HG02970 (cell line): ENCODE measurements around the gene PTRHD1.
"Not testable (repeated sequence)": the region's sequence is repeated elsewhere in the genome, so short reads cannot be mapped to it uniquely, and the experiment has no call there.

ENCODE experiments used
- ATAC-seq: cut with Tn5 transposase; IDR thresholded peaks from one replicate; pipeline ENCODE4 v1.9.1; 2021; ENCODE audit warnings: mild to moderate bottlenecking, moderate library complexity, moderate number of reproducible peaks; ENCODE audit not compliant: unreplicated experiment, low FRiP score

PTRHD1 gene

GRCh38 chr2:24792874-24793760, at the start of gene PTRHD1, which contains the start of gene CENPO:
PTRHD1 (minus strand) TSS chr2:24793391; CDS start chr2:24793377, 14 bp downstream.
CENPO (plus strand) TSS chr2:24793425; CDS start chr2:24793920, 495 bp downstream.
- peak; percentile 89 for ATAC-seq

DNA sequence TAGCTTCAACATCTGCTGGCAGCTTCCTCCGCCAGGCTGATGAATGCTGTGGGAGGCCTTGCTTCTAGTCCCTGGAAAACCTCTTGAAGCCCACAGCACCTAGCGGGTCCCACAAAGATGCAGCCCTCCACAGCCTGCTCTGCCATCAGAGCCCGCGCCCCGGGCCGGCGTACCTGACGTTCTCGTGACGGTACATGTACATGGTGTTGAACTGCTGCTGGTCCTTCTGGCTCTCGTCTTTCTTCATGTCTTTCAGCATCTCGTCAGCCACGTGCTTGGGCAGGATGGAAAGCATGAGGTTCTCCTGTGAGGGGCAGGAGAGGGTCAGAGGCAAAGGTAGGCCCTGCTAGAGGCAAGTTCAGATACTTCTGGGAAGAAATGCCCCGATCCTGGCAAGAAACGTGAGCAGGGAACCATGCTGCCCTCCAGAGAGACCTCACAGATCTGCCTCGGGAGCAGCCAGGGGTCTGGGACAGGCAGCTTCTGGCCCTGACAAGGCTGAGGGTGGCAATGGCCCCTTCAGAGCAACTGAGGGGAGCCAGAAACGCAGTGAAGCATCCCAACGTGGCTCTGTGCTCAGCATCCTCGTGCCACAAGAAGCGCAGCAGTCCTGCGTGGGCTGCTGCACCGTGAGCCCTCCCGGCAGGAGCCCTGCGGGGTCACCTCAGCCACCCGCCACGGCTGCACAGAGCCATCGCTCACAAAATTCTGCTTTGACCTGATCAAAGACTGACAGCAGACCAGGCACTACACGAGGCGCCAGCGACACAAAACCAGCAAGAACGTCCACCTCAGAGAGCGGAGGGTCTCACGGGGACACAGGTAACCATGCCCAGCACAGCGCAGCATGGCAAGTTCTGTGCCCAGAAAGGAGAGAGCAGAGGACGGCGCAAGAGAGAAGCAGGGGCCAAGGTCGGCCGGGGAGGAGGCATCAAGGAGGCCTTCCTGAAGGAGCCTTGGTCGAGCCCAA, 49.2 kb upstream of the PTRHD1 start:
- ATAC-seq: no peak

DNA sequence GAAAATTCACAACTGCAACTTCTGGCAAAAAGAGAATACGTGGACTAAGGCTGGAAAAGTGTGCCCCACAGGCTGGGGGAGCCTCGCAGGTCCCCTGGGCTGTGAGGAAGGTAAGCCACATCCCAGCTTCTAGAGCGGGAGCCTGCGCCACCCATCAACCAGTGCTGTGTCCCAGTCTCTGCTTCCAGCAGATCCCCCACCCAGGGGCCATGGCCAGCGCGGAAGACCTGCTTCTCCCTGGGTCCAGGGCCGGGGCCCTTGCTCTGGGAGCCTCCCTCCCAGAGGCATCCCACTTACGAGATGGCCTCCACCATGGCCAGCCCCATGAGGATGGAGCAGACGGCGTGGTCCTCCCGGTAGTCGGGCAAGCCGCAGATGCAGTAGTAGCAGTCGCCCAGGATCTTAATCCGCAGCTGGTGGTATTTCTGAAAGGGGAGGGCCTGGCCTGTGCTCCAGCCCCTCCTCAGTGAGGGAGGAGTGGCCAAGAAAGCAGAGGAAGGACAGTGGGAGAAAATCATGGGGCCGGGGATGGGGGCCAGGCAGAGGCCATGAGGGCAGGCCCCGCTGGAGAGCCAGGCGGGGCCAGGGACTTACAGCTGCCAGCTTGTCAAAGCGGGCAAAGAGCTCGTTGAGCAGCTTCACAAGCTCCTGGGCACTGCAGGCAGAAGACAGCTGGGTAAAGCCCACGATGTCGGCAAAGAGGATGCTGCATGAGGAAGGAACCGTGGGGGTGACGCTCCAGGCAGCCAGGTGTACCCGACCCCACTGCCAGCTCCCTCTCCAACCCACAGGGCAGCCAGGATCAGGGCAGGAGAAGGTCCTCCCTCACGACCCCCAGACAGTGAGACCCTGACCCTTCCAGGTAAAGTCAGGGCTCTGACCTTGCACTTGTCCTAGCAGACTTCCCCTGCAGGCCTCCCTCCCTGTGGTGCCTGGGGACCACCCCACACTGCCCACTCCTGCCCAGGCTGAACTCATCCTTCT, 48.1 kb upstream of the PTRHD1 start:
- ATAC-seq: no peak

GRCh38 chr2:24840164-24840869, 47.1 kb upstream of the PTRHD1 start:
- ATAC-seq: no peak

- ATAC-seq: no peak
These were observed 46.5 kb upstream of the PTRHD1 start for GRCh38 chr2:24839729-24840128.

GRCh38 chr2:24838541-24838940, 45.4 kb upstream of the PTRHD1 start:
- ATAC-seq: no peak

DNA sequence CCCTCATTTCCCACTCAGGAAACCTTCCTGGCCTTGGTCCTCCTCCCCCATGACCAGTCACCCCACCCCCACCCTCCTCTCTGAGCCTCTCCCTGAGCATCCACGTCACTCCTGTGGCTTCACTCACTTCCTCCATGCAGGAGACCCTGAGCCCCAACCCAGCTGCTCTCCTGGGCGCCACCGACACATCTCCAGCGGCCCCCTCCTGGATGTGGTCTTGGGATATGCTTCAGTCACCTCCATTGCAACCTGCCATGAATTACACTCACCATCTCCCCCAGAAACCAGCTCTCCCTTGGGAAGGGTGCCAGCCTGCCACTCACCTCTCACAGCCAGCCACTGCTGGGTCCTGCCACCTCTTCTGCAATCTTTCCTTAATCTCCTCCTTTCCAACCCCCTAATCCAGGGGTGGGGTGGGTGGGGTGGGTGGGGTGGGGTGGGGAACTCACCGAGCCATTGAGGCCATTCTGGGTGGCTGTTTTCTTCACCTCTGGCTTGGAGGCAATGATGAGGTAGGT, 44.9 kb upstream of the PTRHD1 start:
- no peak for ATAC-seq

GRCh38 chr2:24836706-24837105, 43.5 kb upstream of the PTRHD1 start:
- no peak for ATAC-seq

DNA sequence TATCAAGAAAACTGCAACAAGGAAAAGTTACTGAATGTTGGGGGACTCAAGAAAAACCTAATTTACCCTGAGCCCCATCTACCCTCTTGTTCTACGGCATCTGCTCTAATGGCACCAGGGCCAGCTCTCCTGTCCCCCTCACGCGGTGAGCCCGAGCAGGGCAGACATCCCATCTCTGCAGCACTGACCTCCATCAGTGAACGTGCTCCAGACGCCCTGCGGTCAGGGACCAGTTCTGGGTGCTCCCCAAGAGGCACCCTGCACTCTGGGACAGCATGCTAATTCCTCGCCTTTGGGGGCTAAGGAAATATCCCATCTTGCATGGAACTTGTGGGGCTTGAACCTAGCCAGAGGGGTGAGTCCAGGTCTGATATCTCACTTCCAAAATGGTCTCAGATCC, 43.0 kb upstream of the PTRHD1 start:
- no peak for ATAC-seq

DNA sequence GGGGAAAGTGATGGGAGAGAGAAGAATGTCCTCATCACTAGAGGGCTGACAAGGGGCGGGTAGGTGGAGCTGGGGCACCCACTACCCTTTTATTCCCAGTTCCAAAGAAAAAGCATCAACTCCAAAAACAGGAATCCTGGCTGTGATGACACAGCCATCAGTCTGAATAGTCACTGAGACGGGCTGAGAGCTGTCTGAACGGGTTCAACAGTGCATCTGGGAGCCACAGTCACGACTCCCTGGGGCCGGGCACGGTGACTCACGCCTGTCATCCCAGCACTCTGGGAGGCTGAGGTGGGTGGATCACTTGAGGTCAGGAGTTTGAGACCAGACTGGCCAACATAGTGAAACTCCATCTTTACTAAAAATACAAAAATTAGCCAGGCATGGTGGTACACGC, 42.2 kb upstream of the PTRHD1 start:
- not testable (repeated sequence) for ATAC-seq

DNA sequence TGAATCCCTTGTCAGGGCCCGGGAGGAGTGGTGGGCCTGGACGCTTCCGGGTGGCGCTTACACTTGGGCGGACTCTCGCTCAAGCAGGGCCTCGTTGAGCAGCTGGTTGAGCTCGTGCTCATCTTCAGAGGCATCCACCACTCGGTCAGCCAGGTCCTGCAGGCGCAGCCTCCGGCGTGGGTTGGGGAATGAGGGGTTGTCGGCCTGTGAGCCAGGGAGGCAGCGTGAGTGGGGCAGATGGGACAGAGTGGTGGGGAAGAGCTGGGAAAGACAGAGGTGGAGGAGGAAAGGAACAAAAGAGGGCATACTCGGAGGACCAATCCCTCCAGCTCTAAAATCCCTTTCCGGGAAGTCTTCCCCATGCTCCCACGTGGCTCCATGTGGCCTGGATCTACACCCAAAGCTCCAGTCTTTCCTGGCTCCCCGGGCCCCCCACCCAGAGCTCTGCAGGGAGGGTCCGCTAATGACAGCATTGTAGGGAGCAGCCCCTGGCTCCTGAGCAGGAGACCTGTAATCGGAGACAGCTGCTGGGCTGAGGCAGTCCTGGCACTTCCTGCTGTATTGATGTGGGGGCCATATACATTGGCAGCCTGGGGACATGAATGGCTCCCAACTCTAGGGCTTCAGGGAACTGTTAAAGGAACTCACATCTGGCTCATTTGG, 41.7 kb upstream of the PTRHD1 start:
- ATAC-seq: no peak

DNA sequence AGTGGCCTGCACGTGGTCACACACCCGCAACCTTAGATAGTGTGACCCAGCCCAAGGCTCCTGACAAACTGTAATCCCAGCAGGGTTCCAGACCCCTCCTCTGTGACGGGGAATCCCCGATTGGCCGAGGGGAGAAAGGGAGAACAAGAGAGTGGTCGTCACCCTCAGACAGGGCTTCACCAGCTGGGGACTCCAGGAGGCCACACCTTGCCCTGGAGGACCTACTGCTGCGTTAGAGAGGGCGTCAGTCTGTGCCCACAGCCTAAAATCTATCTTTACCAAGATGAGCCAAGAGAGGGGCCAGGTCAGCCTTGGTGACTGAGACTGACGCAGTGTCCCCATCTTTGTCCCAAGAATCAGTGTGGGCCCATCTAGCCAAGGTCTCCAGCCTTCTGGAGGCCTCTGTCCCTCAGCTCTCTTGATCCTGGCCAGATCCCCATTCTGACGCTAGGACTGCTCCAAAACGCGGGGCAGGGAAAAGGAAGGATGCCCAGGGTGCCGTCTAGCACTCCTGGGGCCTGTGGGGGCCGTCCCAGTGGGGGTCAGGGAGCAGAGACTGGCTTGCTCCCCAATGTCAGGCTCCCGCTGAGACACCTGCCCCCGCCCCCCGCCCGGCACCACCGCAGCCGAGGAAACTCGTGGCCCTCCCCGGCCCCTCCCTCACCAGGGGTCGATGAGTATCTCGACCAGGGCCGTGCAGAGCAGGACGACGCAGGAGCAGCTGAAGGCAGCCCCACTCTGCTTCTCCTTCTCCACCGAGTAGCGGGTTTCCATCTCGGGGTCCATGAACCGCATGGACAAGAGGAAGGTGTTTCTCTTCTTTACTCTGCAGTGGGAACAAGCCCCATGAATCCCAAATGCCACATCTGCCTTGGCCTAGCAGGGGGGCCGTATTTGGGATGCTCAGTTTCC, 40.9 kb upstream of the PTRHD1 start:
- no peak for ATAC-seq

DNA sequence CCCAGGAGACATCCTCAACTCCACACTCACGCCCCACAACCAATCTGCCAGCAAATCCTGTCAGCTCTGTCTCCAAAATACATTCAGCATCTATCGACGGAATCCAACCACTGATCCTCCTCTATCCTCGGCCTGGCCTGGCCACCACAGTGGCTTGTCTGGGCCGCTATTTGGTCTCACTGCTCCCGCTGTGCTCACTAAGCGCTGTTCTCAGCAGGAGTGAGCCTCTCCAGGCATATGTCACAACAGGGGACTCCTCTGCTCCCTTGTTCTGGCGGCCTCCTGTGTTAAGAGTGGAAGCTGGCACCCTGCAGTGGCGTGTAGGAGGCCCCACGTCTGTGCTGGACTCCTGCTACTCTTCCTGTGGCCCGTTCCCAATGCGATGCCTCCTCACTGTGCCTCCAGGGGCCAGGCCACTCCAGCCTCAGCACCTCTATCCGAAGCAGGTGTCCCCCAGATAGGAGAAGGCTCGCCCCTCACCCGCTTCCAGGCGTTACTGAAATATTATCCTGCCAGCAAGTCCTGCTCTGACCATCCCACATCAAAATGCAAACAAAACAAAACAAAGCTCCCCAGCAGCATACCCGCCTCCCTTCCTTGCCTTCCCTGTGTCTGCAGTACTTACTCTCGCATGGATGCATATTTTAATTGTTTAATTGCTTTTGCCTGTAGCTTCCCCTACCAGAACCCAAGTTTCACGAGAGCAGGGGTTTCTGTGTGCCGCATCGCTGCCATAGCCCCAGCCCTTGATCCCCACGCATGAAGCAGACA, 39.9 kb upstream of the PTRHD1 start:
- ATAC-seq: no peak

- ATAC-seq: no peak
These were observed 39.3 kb upstream of the PTRHD1 start for GRCh38 chr2:24832521-24832920.

DNA sequence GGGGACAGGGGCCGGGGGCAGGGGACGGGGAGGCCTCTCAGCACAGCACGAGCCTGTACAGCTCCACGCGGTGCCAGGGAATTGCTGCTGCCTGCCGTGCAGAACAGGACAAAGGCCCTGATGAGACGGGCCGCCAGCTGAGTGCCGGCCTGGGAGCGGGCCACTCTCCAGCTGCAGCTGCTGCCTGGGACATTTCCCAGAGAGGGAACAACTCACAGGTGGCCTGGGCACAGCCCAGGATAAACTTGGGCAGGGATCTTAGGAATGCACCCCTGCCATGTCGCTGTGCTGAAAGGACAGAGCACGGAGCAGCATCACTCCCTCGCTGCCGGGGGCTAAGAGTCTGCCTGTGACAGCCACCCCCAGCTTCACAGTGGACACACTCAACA, 38.9 kb upstream of the PTRHD1 start:
- no peak for ATAC-seq

- no peak for ATAC-seq
These were observed 38.3 kb upstream of the PTRHD1 start for GRCh38 chr2:24831221-24832072.
